Measurements from ENCODE around the gene KLHL5. TPM values are rescaled to one million over a fixed set of nuclear protein-coding genes. Genes with fewer than 3 reads are reported as not detected.
"Not testable (repeated sequence)": the region's sequence is repeated elsewhere in the genome, so short reads cannot be mapped to it uniquely, and the experiment has no call there.

The KLHL5 gene
- polyA plus RNA-seq, 3 donors, result 35.5 to 48.2 (median 37.4) TPM

- DNase-seq, result no peak
Observed at GRCh38 chr4:39083164-39083563, 21.1 kb downstream of the KLHL5 start.

GRCh38 chr4:39085891-39086290, 23.9 kb downstream of the KLHL5 start:
- no peak for DNase-seq

GRCh38 chr4:39096847-39097246, 34.8 kb downstream of the KLHL5 start:
- DNase-seq, result no peak

GRCh38 chr4:39097290-39097689, 35.3 kb downstream of the KLHL5 start:
- DNase-seq, result no peak

DNA sequence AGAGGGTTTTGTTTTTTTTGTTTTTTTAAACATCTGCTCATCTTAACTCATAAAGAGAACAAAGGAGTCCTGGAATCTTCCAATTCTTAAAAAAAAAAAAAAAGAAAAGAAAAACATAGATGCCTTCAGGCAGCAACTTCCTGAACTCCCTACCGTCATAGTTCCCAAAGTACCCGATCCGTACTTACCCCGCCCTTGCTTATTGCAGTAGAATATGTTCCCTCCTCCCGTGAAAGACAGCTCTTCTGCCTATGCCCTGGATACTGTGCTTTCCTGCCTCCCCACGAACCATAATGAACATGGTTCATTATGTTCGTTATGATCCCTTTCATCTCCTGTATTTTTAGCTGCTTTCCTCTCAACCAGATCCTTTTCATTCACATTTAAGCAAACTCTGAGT, 40.3 kb downstream of the KLHL5 start:
- DNase-seq, result no peak

- DNase-seq, result no peak
Observed at GRCh38 chr4:39103291-39103690, 41.3 kb downstream of the KLHL5 start.

GRCh38 chr4:39104255-39104654, 42.2 kb downstream of the KLHL5 start:
- DNase-seq, result no peak

GRCh38 chr4:39106011-39106410, 44.0 kb downstream of the KLHL5 start:
- DNase-seq, result no peak

DNA sequence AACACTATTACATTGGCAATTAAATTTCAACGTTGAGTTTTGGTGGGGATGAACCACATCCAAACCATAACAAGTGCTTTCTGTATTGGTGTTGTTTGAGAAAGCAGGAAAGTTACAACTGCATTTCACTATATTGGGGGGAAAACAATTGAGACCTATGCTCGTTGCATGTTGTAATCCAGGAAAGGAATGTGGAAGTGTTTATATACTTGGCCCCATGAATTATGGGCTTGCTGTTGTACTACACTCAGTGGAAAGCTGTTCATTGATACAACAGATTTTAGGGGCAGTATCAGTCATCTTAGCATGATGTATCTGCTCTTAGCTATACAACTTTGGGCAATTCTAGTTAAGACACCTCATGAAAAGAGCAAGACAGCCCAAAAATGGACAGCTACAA, 52.4 kb downstream of the KLHL5 start:
- no peak for DNase-seq

GRCh38 chr4:39118034-39118658, 56.1 kb downstream of the KLHL5 start:
- DNase-seq, result no peak

DNA sequence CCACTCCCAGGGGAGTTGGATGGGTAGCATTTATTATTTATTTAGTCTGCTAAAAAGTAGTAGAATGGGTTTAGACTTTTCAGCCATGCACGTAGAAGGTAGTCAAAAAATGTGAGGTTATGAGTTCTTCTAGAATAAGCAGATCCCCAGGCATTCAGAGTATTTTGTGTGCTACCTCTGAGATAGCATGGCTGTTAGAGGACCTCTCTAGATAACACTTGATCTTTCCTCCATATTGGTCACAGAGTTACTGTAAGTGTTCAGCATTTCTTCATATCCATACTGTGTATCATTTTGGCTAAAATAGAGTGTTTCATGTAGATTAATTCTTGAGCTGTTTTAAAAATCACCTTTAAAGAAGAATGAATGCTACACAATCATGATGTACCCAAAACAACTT, 58.4 kb downstream of the KLHL5 start:
- no peak for DNase-seq

DNA sequence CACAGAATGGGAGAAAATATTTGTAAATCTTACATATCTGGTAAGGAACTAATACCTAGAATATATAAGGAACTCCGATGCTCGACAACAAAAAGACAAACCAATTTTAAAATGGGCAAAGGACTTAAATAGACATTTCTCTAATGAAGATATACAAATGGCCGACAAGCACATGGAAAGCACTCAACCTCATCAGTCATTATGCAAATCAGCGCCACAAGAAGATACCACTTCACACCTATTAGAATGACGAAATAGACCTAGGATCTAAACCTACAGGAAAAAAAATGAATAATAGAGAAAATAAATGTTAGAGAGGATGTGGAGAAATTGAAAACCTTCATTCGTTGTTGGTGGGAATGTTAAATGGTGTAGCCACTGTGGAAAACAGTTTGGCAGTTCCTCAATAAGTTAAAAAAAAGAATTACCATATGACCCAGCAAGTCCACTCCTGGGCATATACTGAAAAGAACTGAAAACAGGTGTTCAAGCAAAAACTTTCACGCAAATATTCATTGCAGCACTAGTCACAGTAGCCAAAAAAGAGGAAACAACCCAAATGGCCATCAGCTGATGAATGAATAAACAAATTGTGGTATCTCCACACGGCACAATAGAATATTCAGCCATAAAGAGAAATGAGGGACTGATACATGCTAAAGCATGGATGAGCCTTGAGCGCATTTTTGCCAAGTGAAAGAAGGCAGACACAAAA, 63.0 kb downstream of the KLHL5 start:
- DNase-seq, result no peak

- DNase-seq, result no peak
Observed at GRCh38 chr4:39125600-39125985, 63.6 kb downstream of the KLHL5 start.

- no peak for DNase-seq
Observed at GRCh38 chr4:39126256-39127095, 64.4 kb downstream of the KLHL5 start.

GRCh38 chr4:39133623-39134022, 71.6 kb downstream of the KLHL5 start:
- no peak for DNase-seq

- DNase-seq, result no peak
Observed at GRCh38 chr4:39134683-39135306, 72.8 kb downstream of the KLHL5 start.

DNA sequence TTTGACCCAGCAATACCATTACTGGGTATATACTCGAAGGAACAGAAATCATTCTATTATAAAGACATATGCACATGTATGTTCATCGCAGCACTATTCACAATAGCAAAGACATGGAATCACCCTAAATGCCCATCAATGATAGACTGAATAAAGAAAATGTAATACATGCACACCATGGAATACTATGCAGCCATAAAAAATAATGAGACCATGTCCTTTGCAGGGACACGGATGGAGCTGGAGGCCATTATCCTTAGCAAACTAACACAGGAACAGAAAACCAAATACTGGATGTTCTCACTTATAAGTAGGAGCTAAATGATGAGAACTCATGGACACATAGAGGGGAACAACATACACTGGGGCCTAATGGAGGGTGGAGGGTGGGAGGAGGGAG, 76.2 kb downstream of the KLHL5 start:
- DNase-seq, result not testable (repeated sequence)

DNA sequence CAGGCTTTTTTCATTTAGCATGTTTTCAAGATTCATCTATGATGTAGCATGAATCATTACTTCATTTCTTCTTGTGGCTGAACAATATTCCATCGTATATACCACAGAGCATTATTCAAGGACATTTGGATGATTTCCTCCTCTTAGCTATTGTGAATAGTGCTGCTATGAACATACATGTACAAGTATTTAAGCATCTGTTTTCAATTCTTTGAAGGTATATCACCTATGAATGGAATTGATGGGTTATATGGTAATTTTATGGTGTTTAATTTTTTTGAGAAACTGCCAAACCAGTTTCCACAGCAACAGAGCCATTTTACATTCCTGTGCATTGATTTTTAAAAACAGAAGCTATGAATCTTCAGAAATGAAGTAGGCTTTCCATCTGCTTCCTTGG, 84.2 kb downstream of the KLHL5 start:
- DNase-seq, result no peak

DNA sequence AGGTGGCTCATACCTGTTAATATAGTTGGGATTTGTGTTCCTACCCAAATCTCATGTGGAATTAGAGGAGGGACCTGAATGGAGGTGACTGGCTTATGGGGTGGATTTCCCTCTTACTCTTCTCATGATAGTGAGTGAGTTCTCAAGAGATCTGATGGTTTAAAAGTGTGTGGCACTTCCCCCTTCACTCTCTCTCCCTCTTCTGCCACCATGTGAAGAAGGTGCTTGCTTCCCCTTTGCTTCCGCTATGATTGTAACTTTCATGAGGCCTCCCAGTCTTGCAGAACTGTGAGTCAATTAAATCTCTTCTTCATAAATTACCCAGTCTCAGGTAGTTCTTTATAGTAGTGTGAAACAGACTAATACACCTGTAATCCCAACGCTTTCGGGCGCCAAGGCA, 92.0 kb downstream of the KLHL5 start:
- no peak for DNase-seq

- DNase-seq, result no peak
Observed at GRCh38 chr4:39157520-39157919, 95.5 kb downstream of the KLHL5 start.

DNA sequence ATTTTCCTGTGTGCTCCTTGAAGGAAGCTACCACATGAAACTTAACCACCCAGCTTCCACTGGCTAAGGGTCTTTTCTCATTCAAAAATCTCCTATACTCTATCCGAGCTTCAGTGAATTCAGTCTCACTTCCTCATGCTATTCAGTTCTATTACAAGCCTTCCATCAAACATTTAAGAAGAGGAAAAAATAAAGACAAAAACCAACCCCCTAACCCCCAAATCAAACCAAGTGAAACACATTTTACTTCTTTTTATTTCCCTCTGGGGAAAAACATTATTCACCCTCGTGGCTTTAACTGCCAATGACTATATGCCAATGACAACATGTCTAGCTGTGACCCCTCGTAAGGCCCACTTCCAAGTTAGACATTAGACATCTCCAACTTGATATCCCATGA, 104.1 kb downstream of the KLHL5 start:
- DNase-seq, result no peak

GRCh38 chr4:39166669-39167068, 104.6 kb downstream of the KLHL5 start:
- no peak for DNase-seq

DNA sequence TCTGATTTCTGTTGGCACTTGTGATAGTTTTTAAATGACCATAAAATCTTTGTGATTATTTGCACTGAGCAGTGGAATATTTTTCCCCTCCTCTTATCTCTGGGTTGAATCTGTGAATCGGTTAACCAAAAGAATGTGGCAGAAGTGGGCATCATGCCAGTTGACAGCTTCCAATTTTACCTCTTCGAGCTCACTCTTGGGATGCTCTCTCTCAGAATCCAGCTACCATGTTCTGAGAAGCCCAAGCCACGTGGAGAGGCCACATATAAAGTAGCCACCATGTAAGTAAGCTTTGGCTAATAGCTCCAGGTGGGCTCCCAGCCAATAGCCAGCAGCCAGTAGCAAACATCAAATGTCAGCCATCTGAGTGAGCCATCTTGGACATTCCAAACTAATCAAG, 107.4 kb downstream of the KLHL5 start:
- no peak for DNase-seq
